SH-SY5Y (cell line): Measurements from ENCODE around the gene PLEKHO2.

ENCODE experiments used
- GATA2 ChIP-seq: IDR thresholded peaks from 2 replicates; pipeline ENCODE4 v1.6.1; 2011; ENCODE audit warnings: mild to moderate bottlenecking, low read depth, low read length
- GATA3 ChIP-seq: IDR thresholded peaks from 2 replicates; pipeline ENCODE4 v1.6.1; 2011; ENCODE audit warnings: low read depth, mild to moderate bottlenecking, low read length, moderate library complexity

PLEKHO2 gene

GRCh38 chr15:64905119-64905831 is 63.6 kb downstream of the PLEKHO2 start:
- TF ChIP-seq GATA2 (no peak), GATA3 (no peak)

- TF ChIP-seq GATA2 = no peak
- no peak for TF ChIP-seq GATA3
Measured at GRCh38 chr15:64905941-64906340, 64.2 kb downstream of the PLEKHO2 start.

- TF ChIP-seq GATA3 = no peak
- TF ChIP-seq GATA2 = no peak
Measured at GRCh38 chr15:64906402-64906801, 64.7 kb downstream of the PLEKHO2 start.

GRCh38 chr15:64907991-64908390 is 66.3 kb downstream of the PLEKHO2 start:
- no peak for TF ChIP-seq GATA3
- TF ChIP-seq GATA2 = no peak

- TF ChIP-seq GATA2 = no peak
- no peak for TF ChIP-seq GATA3
Measured at GRCh38 chr15:64909546-64909945, 67.8 kb downstream of the PLEKHO2 start.

GRCh38 chr15:64911311-64912186 is 69.8 kb downstream of the PLEKHO2 start, which contains the start of gene ANKDD1A:
TSS of gene ANKDD1A (plus strand) at chr15:64911902. CDS start at chr15:64911931, 29 bp downstream.
- TF ChIP-seq GATA2 (no peak), GATA3 (no peak)

- TF ChIP-seq GATA3 (no peak), GATA2 (no peak)
Measured at GRCh38 chr15:64912379-64913325, 70.9 kb downstream of the PLEKHO2 start.

- TF ChIP-seq GATA2 (no peak), GATA3 (no peak)
Measured at GRCh38 chr15:64915518-64916227, 74.0 kb downstream of the PLEKHO2 start.

GRCh38 chr15:64916365-64916764 is 74.7 kb downstream of the PLEKHO2 start:
- no peak for TF ChIP-seq GATA2
- TF ChIP-seq GATA3 = no peak

GRCh38 chr15:64917211-64917610 is 75.5 kb downstream of the PLEKHO2 start:
- TF ChIP-seq GATA2 (no peak), GATA3 (no peak)
